Type B pancreatic cell (in vitro differentiated cells): ENCODE data around the gene PDE8B. TPM values are rescaled to one million over a fixed set of nuclear protein-coding genes. Genes with fewer than 3 reads are reported as not detected.

ENCODE experiments used
- DNase-seq: peaks from one replicate; pipeline ENCODE4 v3.0.0; 2021; ENCODE audit warnings: mixed read lengths; ENCODE audit not compliant: unreplicated experiment; ENCODE audit errors: extremely low spot score
- H3K27ac Mint-ChIP-seq: 2 replicates; pipeline ENCODE4 v1.8.0; 2021; ENCODE audit warnings: mild to moderate bottlenecking, mixed read lengths
- H3K27me3 Mint-ChIP-seq: 2 replicates; pipeline ENCODE4 v1.8.0; 2021; ENCODE audit warnings: mixed read lengths
- H3K36me3 Mint-ChIP-seq: 2 replicates; pipeline ENCODE4 v1.8.0; 2021; ENCODE audit warnings: mixed read lengths
- H3K4me1 Mint-ChIP-seq: one replicate; pipeline ENCODE4 v1.8.0; 2021; ENCODE audit warnings: mixed read lengths; ENCODE audit not compliant: unreplicated experiment
- H3K4me3 Mint-ChIP-seq: 2 replicates; pipeline ENCODE4 v1.8.0; 2021; ENCODE audit warnings: mild to moderate bottlenecking, mixed read lengths
- H3K9me3 Mint-ChIP-seq: 2 replicates; pipeline ENCODE4 v1.8.0; 2021; ENCODE audit warnings: mixed read lengths
- CTCF ChIP-seq: fragments of 200-600 bp; sonication (generic); conservative IDR thresholded peaks from 2 replicates; pipeline ENCODE4 v1.5.0; 2021; ENCODE audit warnings: antibody characterized with exemption, mild to moderate bottlenecking
- total RNA-seq: library from RNA; stranded (reverse); gene quantifications from 2 replicates; pipeline ENCODE4 v1.2.1, GENCODE V29; 2021; ENCODE audit warnings: low replicate concordance

PDE8B gene
- total RNA-seq, 1 donor from 2014 or later, result 16.7 TPM

DNA sequence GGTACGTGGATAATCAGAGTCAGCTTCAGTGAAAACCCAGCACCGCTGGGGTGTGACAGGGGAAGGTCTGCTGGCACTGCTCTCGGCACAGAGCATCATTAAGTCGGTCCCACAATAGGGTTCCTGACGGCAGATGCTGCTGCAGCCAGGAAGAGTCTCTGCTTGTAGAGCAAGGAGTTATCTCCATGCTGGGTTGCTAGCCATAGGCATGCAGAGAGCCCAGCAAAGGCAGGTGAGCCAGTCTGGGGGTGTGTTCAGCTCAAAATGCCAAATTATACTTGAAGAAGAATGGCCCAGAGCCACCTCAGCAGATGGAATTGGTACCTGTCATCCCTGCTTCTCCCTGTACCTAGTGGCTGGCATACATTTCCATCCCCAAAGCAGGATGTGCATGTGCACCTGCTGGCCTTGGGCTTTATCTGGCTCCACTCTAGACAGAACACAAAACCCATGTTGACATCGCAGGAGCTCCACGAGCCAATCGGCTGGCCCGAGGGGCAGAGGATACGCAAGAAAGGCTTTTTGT, 180.8 kb downstream of the PDE8B start:
- Mint-ChIP-seq H3K4me1 (peaks cover 11% of the 10 kb centered on the region), H3K36me3 (peaks cover 11% of the 10 kb centered on the region), H3K4me3 (no peak overlapping the region), H3K9me3 (peaks cover 6% of the 10 kb centered on the region), H3K27me3 (no peaks in the 10 kb centered on the region), H3K27ac (no peak overlapping the region)
- no peak for DNase-seq
- no peak for TF ChIP-seq CTCF

GRCh38 chr5:77394064-77394715, 183.7 kb downstream of the PDE8B start:
- H3K4me3 Mint-ChIP-seq, result no peak overlapping the region
- H3K36me3 Mint-ChIP-seq, result peaks cover 7% of the 10 kb centered on the region
- no peak for DNase-seq
- no peaks in the 10 kb centered on the region for H3K9me3 Mint-ChIP-seq
- peaks cover 17% of the 10 kb centered on the region for H3K4me1 Mint-ChIP-seq
- peak overlapping the region; percentile 14 for H3K27ac Mint-ChIP-seq
- no peak for TF ChIP-seq CTCF
- H3K27me3 Mint-ChIP-seq, result no peaks in the 10 kb centered on the region

- Mint-ChIP-seq H3K9me3 (no peaks in the 10 kb centered on the region), H3K4me3 (no peak overlapping the region), H3K27me3 (no peaks in the 10 kb centered on the region), H3K36me3 (peaks cover 3% of the 10 kb centered on the region), H3K27ac (no peak overlapping the region), H3K4me1 (peaks cover 17% of the 10 kb centered on the region)
- no peak for DNase-seq
- no peak for TF ChIP-seq CTCF
These were observed 185.5 kb downstream of the PDE8B start for GRCh38 chr5:77396017-77396416.

- Mint-ChIP-seq H3K4me3 (no peak overlapping the region), H3K27me3 (no peaks in the 10 kb centered on the region), H3K9me3 (no peaks in the 10 kb centered on the region), H3K4me1 (peaks cover 17% of the 10 kb centered on the region), H3K36me3 (peaks cover 3% of the 10 kb centered on the region), H3K27ac (peak overlapping the region; percentile 59)
- no peak for TF ChIP-seq CTCF
- DNase-seq, result no peak
These were observed 187.3 kb downstream of the PDE8B start for GRCh38 chr5:77397686-77398292.

GRCh38 chr5:77398458-77398857, 188.0 kb downstream of the PDE8B start:
- Mint-ChIP-seq H3K4me3 (no peak overlapping the region), H3K4me1 (peaks cover 17% of the 10 kb centered on the region), H3K27ac (peak overlapping the region; percentile 26), H3K9me3 (no peaks in the 10 kb centered on the region), H3K27me3 (no peaks in the 10 kb centered on the region), H3K36me3 (peaks cover 3% of the 10 kb centered on the region)
- no peak for DNase-seq
- no peak for TF ChIP-seq CTCF
